Panc1 (cell line): ENCODE measurements around the gene MAGI1. TPM values are rescaled to one million over a fixed set of nuclear protein-coding genes. Genes with fewer than 3 reads are reported as not detected.
"Not testable (repeated sequence)": the region's sequence is repeated elsewhere in the genome, so short reads cannot be mapped to it uniquely, and the experiment has no call there.

ENCODE experiments used
- ATAC-seq: fragments of 200-7000 bp; cut with Tn5 transposase; 2 replicates; pipeline ENCODE4 v1.9.1; 2020; ENCODE audit warnings: mild to moderate bottlenecking, moderate library complexity
- BruUV-seq: library from RNA; stranded (reverse); fragments of 400-500 nt; replicated peaks from 2 replicates; lab custom pipeline; 2021; lab: Mats Ljungman, UMichigan
- CTCF ChIA-PET: fragments of 300-600 bp; sonication (Branson Sonifier 250); formaldehyde crosslinking; loops from one replicate; lab custom pipeline; 2022; ENCODE audit warnings: antibody characterized with exemption; lab: Charles Lee
- POLR2A ChIA-PET: fragments of 300-600 bp; sonication (Branson Sonifier 250); formaldehyde crosslinking; loops from one replicate; lab custom pipeline; 2022; ENCODE audit warnings: antibody characterized with exemption; lab: Charles Lee
- DNase-seq: peaks from one replicate; pipeline ENCODE4 v3.0.0-alpha.2; 2010; ENCODE audit warnings: low read depth, low spot score
- H3K27ac ChIP-seq: 2 replicates; pipeline ENCODE4 v1.5.1; 2011; ENCODE audit warnings: mild to moderate bottlenecking, low read length, inconsistent platforms
- H3K27me3 ChIP-seq: fragments of 200-500 bp; sonication (Bioruptor generic); 2 replicates; pipeline ENCODE4 v1.6.0; 2014; ENCODE audit warnings: low read length, inconsistent platforms; ENCODE audit not compliant: control insufficient read depth, insufficient read depth
- H3K36me3 ChIP-seq: fragments of 200-500 bp; sonication (Bioruptor generic); 2 replicates; pipeline ENCODE4 v1.5.1; 2014; ENCODE audit warnings: inconsistent platforms, mild to moderate bottlenecking, low read length, moderate library complexity; ENCODE audit not compliant: control insufficient read depth, insufficient read depth
- H3K4me1 ChIP-seq: 2 replicates; pipeline ENCODE4 v1.5.1; 2011; ENCODE audit warnings: inconsistent platforms, mild to moderate bottlenecking, low read length, moderate library complexity; ENCODE audit not compliant: control insufficient read depth, insufficient read depth
- H3K4me3 ChIP-seq, 2 experiments: 2 replicates each; pipeline ENCODE4 v1.5.1; 2011 to 2012; ENCODE audit warnings: low read depth in 2 of 2, low read length in 2 of 2, mild to moderate bottlenecking in 2 of 2, inconsistent platforms in 1 of 2, moderate library complexity in 1 of 2
- H3K9me3 ChIP-seq: fragments of 200-500 bp; sonication (Bioruptor generic); 2 replicates; pipeline ENCODE4 v1.5.1; 2014; ENCODE audit warnings: low read depth, mild to moderate bottlenecking, inconsistent platforms, low read length, moderate library complexity; ENCODE audit not compliant: control insufficient read depth, insufficient read depth
- POLR2AphosphoS5 ChIP-seq: IDR thresholded peaks from 2 replicates; pipeline ENCODE4 v1.6.1; 2012; ENCODE audit warnings: mild to moderate bottlenecking, low read depth, low read length, moderate library complexity
- REST ChIP-seq, 2 experiments: IDR thresholded peaks; 2 replicates each; pipeline ENCODE4 v1.6.1; 2011 to 2012; ENCODE audit warnings: low read depth in 2 of 2, control low read depth in 1 of 2, low read length in 1 of 2, mild to moderate bottlenecking in 1 of 2, moderate library complexity in 1 of 2; ENCODE audit not compliant: insufficient read depth in 1 of 2
- SIN3A ChIP-seq: IDR thresholded peaks from 2 replicates; pipeline ENCODE4 v1.6.1; 2012; ENCODE audit warnings: low read depth, mild to moderate bottlenecking, low read length, moderate library complexity, borderline replicate concordance; ENCODE audit not compliant: insufficient read depth
- TCF7L2 ChIP-seq: IDR thresholded peaks from 2 replicates; pipeline ENCODE4 v1.6.1; 2011; ENCODE audit warnings: mild to moderate bottlenecking, low read depth, low read length, inconsistent platforms
- in situ Hi-C: cut with HindIII; loops from 2 replicates; pipeline ENCODE4 v1.10.0; 2016; ENCODE audit warnings: low sequenced_read_pairs, low pct_unique_long_range_greater_than_20kb
- intact Hi-C: fragments of 100-400 bp; cut with micrococcal nuclease; formaldehyde crosslinking; loops from one replicate; pipeline ENCODE4 v1.10.0; 2022; ENCODE audit not compliant: unreplicated experiment
- total RNA-seq: library from RNA; stranded (reverse); gene quantifications from one replicate; pipeline ENCODE4 v1.2.1, GENCODE V29; 2021; ENCODE audit not compliant: unreplicated experiment
- TF ChIP-seq, protein P1 (sequence below): fragments of 450-650 bp; IDR thresholded peaks from 2 replicates; pipeline ENCODE4 v1.5.1; 2017; ENCODE audit warnings: mild to moderate bottlenecking

Gene MAGI1
- total RNA-seq, 1 experiment from 2014 or later, result 9.5 TPM

DNA sequence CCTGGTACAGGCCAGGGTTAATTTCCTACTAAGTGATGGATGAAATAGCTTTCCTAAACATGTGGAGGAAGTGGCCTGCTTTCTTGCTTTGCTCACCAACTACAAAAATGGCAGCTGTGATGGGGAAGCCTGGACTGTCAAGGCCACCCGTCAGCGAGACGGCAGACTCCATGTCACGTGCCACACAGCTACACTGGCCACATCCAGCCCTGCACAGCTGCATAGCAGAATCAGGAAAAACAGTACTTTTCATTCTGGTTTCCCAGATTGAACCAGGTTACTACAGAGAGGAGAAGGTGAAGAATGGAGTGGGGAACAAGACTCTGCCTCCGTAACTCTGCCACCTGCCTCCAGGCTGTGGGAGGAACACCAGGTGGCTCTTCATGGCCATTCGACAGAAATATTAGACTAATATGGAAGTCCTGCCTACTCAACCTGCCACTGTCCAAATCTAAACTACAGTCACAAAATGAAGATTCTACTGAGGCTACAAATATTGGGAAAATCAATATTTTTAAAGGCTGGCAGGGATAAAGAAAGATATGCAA is 174.3 kb downstream of the MAGI1 start:
- BruUV-seq, result no TSS peak
- Histone ChIP-seq H3K27me3 (no peaks in the 10 kb centered on the region), H3K9me3 (no peaks in the 10 kb centered on the region), H3K4me1 (no peaks in the 10 kb centered on the region), H3K36me3 (no peaks in the 10 kb centered on the region; the same call in 1 of the 2 replicates), H3K4me3 (no peak overlapping the region), H3K27ac (no peak overlapping the region)
- ATAC-seq (no peak), DNase-seq (no peak)
- CTCF ChIA-PET, result no interaction called here
- intact Hi-C loops, result no loop called here
- POLR2A ChIA-PET, result no interaction called here
- TF ChIP-seq SIN3A (no peak), POLR2AphosphoS5 (no peak), REST (IDR thresholded peaks at IDR 0.05; ENCODE audit: insufficient read depth in 1 of 2, low read depth in 2 of 2, low read length in 1 of 2) (no peak), TCF7L2 (no peak)
- TF ChIP-seq, protein P1, sequence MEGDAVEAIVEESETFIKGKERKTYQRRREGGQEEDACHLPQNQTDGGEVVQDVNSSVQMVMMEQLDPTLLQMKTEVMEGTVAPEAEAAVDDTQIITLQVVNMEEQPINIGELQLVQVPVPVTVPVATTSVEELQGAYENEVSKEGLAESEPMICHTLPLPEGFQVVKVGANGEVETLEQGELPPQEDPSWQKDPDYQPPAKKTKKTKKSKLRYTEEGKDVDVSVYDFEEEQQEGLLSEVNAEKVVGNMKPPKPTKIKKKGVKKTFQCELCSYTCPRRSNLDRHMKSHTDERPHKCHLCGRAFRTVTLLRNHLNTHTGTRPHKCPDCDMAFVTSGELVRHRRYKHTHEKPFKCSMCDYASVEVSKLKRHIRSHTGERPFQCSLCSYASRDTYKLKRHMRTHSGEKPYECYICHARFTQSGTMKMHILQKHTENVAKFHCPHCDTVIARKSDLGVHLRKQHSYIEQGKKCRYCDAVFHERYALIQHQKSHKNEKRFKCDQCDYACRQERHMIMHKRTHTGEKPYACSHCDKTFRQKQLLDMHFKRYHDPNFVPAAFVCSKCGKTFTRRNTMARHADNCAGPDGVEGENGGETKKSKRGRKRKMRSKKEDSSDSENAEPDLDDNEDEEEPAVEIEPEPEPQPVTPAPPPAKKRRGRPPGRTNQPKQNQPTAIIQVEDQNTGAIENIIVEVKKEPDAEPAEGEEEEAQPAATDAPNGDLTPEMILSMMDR, result no peak
- in situ Hi-C loops, result no loop called here

DNA sequence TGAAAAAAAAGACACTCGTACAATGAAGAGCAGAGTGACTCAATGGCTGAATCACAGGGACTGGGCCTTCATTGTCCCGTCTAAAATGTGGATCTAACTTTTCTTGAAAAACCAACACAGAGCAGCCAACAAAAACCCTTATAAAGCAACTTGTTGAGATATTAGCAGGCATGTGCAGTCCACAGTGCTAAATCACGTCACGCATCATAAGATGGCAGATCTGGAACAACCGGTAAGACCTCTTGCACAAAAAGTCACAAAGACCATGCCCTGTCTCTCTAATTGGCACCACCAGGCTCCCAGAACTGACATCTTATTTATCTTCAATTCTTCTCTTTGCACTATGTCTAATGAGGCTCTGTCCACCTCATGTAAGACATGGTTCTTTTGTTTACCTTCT is 177.0 kb downstream of the MAGI1 start:
- POLR2A ChIA-PET, result no interaction called here
- intact Hi-C loops, result no loop called here
- TF ChIP-seq REST (IDR thresholded peaks at IDR 0.05; ENCODE audit: insufficient read depth in 1 of 2, low read depth in 2 of 2, low read length in 1 of 2), result no peak
- TF ChIP-seq, protein P1, result no peak
- TF ChIP-seq TCF7L2, result no peak
- TF ChIP-seq POLR2AphosphoS5, result no peak
- no peak for TF ChIP-seq SIN3A
- no peaks in the 10 kb centered on the region for H3K9me3 ChIP-seq
- H3K36me3 ChIP-seq, result no peaks in the 10 kb centered on the region; the same call in 1 of the 2 replicates
- no peaks in the 10 kb centered on the region for H3K4me1 ChIP-seq
- in situ Hi-C loops, result no loop called here
- H3K4me3 ChIP-seq, result no peak overlapping the region
- no peak overlapping the region for H3K27ac ChIP-seq
- no peak for DNase-seq
- no peaks in the 10 kb centered on the region for H3K27me3 ChIP-seq
- CTCF ChIA-PET, result no interaction called here
- no TSS peak for BruUV-seq
- no peak for ATAC-seq

- CTCF ChIA-PET, H3K4me1 ChIP-seq, intact Hi-C loops, H3K27me3 ChIP-seq, in situ Hi-C loops, BruUV-seq, ATAC-seq, H3K4me3 ChIP-seq, DNase-seq, H3K27ac ChIP-seq, POLR2A ChIA-PET, H3K36me3 ChIP-seq, H3K9me3 ChIP-seq: not testable (repeated sequence)
Observed at GRCh38 chr3:65859612-65860011, 179.1 kb downstream of the MAGI1 start.
